Erythroblast (primary cell): Measurements from ENCODE around the gene ARVCF.

ENCODE experiments used
- GATA1 ChIP-seq: IDR thresholded peaks from 2 replicates; pipeline ENCODE4 v1.6.1; 2011; ENCODE audit warnings: low read depth, mild to moderate bottlenecking, control low read depth, low read length, moderate library complexity
- POLR2A ChIP-seq: IDR thresholded peaks from 2 replicates; pipeline ENCODE4 v1.6.1; 2011; ENCODE audit warnings: mild to moderate bottlenecking, low read length

- no peak for TF ChIP-seq POLR2A
- no peak for TF ChIP-seq GATA1
Measured at GRCh38 chr22:19961868-19962245, 54.8 kb downstream of the ARVCF start.
